A549 (cell line): ENCODE measurements around the gene GMPS. TPM values are rescaled to one million over a fixed set of nuclear protein-coding genes. Genes with fewer than 3 reads are reported as not detected.

Experiments
- ATAC-seq, 2 experiments: fragments of 200-7000 bp in 1 of 2; fragments of >200 bp in 1 of 2; cut with Nextera tagmentation in 1 of 2; cut with Tn5 transposase in 1 of 2; 3 replicates each; pipeline versions ENCODE4 v1.8.0 to v1.9.1; 2018 to 2020; ENCODE audit warnings: mild to moderate bottlenecking in 1 of 2, moderate library complexity in 1 of 2
- CTCF ChIA-PET: fragments of 300-600 bp; sonication (Branson Sonifier 250); formaldehyde crosslinking; extraction: SDS; loops from one replicate; lab custom pipeline; 2021; ENCODE audit warnings: antibody characterized with exemption, inconsistent platforms; lab: Yijun Ruan, JAX
- POLR2A ChIA-PET: fragments of 350-600 bp; formaldehyde crosslinking; extraction: SDS; loops from one replicate; lab custom pipeline; 2021; ENCODE audit warnings: antibody characterized with exemption, inconsistent platforms; lab: Yijun Ruan, JAX
- DNase-seq, 2 experiments: peaks; one replicate each; pipeline versions ENCODE4 v3.0.0 to v3.0.0-alpha.2; 2011 to 2016; ENCODE audit warnings: low read depth in 1 of 2, low spot score in 1 of 2
- FAIRE-seq: peaks from 2 replicates; lab custom pipeline; 2011; peaks lifted over from hg19 to GRCh38; lab: Jason Lieb, UNC
- H3K27ac ChIP-seq, 2 experiments: fragments of >200 bp; sonication (Bioruptor Twin); formaldehyde crosslinking; 3 replicates each; pipeline ENCODE4 v1.5.1; 2016 to 2017
- H3K4me1 ChIP-seq: fragments of >200 bp; sonication (Bioruptor Twin); formaldehyde crosslinking; 3 replicates; pipeline ENCODE4 v1.6.1; 2016
- H3K4me2 ChIP-seq: fragments of >200 bp; sonication (Bioruptor Twin); formaldehyde crosslinking; 3 replicates; pipeline ENCODE4 v1.6.1; 2016
- H3K4me3 ChIP-seq: fragments of >200 bp; sonication (Bioruptor Twin); formaldehyde crosslinking; 3 replicates; pipeline ENCODE4 v1.5.1; 2016
- H3K9me3 ChIP-seq: fragments of >200 bp; sonication (Bioruptor Twin); formaldehyde crosslinking; 3 replicates; pipeline ENCODE4 v1.6.1; 2016
- BHLHE40 ChIP-seq: IDR thresholded peaks from 2 replicates; pipeline ENCODE4 v1.6.1; 2012; ENCODE audit warnings: low read depth, low read length, inconsistent platforms
- EHF ChIP-seq: fragments of 250-450 bp; sonication (Bioruptor Pico); IDR thresholded peaks from 2 replicates; pipeline ENCODE4 v1.5.0; 2020; ENCODE audit warnings: mild to moderate bottlenecking
- ESRRA ChIP-seq: fragments of 150-350 bp; IDR thresholded peaks from 2 replicates; pipeline ENCODE4 v1.6.1; 2014; ENCODE audit warnings: mild to moderate bottlenecking, low read length, borderline replicate concordance
- HOXB5 ChIP-seq: fragments of 250-450 bp; sonication (Bioruptor Pico); IDR thresholded peaks from 2 replicates; pipeline ENCODE4 v1.5.0; 2020; ENCODE audit warnings: mild to moderate bottlenecking, moderate library complexity
- RNF2 ChIP-seq: fragments of 200-600 bp; sonication (generic); IDR thresholded peaks from 2 replicates; pipeline ENCODE4 v1.6.1; 2016; ENCODE audit warnings: low read depth, mild to moderate bottlenecking, antibody characterized with exemption, moderate library complexity, borderline replicate concordance
- WGBS: methylation state at CpG from one replicate; pipeline ENCODE4 v1.1.6; 2017; ENCODE audit errors: missing lambda C conversion rate; 5-methylcytosine and 5-hydroxymethylcytosine counted together
- polyA plus RNA-seq, 4 experiments: library from polyadenylated mRNA; depleted of rRNA in 3 of 4; stranded (reverse); fragments of >200 nt; fragmentation: RNase III in 1 of 4; extraction: RNeasy Plus Mini Kit Qiagen cat#74134 plus additional on column Dnase treatment in 1 of 4; gene quantifications; 2 replicates in 3 of 4; 3 replicates in 1 of 4; pipeline ENCODE4 v1.2.3, GENCODE V29; 2011 to 2017
- TF ChIP-seq, protein P1 (sequence below): IDR thresholded peaks from 2 replicates; pipeline ENCODE4 v1.6.1; 2012

The GMPS gene
- polyA plus RNA-seq, 2 of the 4 experiments (the other 2 are of a cell fraction): 74.4 to 114 TPM

DNA sequence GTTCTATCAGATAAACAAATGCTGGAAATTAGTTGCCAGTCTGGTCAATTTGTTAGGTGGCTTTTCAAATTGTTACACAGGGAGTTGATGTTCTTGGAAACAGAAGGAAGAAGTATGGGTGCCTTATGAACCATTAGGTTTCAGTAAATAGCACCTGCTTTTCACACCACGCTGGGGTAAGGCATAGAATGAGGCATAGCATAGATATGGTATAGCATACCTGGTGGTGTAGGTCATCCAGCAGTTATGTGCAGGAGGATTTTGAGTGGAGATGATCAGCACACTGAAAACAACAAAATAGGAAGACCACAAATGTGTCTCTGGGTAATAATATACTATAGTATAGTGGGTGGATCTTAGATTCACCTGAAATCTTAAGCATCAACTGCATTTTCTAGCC, 121.4 kb downstream of the GMPS start:
- no peak for FAIRE-seq
- no peak for DNase-seq
- CTCF ChIA-PET: no interaction called here

More for the DNA sequence above, 121.4 kb downstream of the GMPS start:
- Histone ChIP-seq H3K4me1 (no peaks in the 10 kb centered on the region), H3K4me3 (no peak overlapping the region), H3K4me2 (no peak overlapping the region), H3K9me3 (no peaks in the 10 kb centered on the region), H3K27ac (no peak overlapping the region)
- TF ChIP-seq, protein P1, sequence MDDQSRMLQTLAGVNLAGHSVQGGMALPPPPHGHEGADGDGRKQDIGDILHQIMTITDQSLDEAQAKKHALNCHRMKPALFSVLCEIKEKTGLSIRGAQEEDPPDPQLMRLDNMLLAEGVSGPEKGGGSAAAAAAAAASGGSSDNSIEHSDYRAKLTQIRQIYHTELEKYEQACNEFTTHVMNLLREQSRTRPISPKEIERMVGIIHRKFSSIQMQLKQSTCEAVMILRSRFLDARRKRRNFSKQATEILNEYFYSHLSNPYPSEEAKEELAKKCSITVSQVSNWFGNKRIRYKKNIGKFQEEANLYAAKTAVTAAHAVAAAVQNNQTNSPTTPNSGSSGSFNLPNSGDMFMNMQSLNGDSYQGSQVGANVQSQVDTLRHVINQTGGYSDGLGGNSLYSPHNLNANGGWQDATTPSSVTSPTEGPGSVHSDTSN: no peak
- TF ChIP-seq RNF2 (no peak), BHLHE40 (no peak), HOXB5 (CRISPR knock-in tag) (no peak), ESRRA (no peak), EHF (CRISPR knock-in tag) (no peak)
- whole genome bisulfite sequencing: 42% methylated on average over 1 of the region's 1 CpG
- no peak for ATAC-seq
- POLR2A ChIA-PET: no interaction called here

Other genes starting within 250 kb of the GMPS start
- gene PLCH1, start 125.6 kb upstream of the GMPS start, polyA plus RNA-seq (2011; rRNA removed): 11.1 and 14.8 TPM in 2 replicates
- gene PLCH1, start 125.6 kb upstream of the GMPS start, polyA plus RNA-seq (2017; fragmentation: RNase III; extraction: RNeasy Plus Mini Kit Qiagen cat#74134 plus additional on column Dnase treatment): 2.1 to 2.2 TPM (median 2.1 TPM) in 3 replicates
- gene C3orf33, start 64.4 kb upstream of the GMPS start, polyA plus RNA-seq (2011; rRNA removed): 9.3 and 11.1 TPM in 2 replicates
- gene C3orf33, start 64.4 kb upstream of the GMPS start, polyA plus RNA-seq (2017; fragmentation: RNase III; extraction: RNeasy Plus Mini Kit Qiagen cat#74134 plus additional on column Dnase treatment): 7.7 to 8.3 TPM (median 7.9 TPM) in 3 replicates
- gene SLC33A1, start 16.2 kb upstream of the GMPS start, polyA plus RNA-seq (2011; rRNA removed): 42.6 and 45.9 TPM in 2 replicates
- gene SLC33A1, start 16.2 kb upstream of the GMPS start, polyA plus RNA-seq (2017; fragmentation: RNase III; extraction: RNeasy Plus Mini Kit Qiagen cat#74134 plus additional on column Dnase treatment): 16.6 to 18.9 TPM (median 17.0 TPM) in 3 replicates
- not detected in 2 replicates for gene KCNAB1, start 249.9 kb downstream of the GMPS start, polyA plus RNA-seq (2011; rRNA removed)
- not detected in 3 replicates for gene KCNAB1, start 249.9 kb downstream of the GMPS start, polyA plus RNA-seq (2017; fragmentation: RNase III; extraction: RNeasy Plus Mini Kit Qiagen cat#74134 plus additional on column Dnase treatment)